Activated naive CD4-positive, alpha-beta T cell treated with Interleukin-2 at 50 U/mL for 16 hours (primary cell): ENCODE results near the gene PMPCA.
A peak's percentile ranks its signal among the peaks of the same experiment; 100 is the strongest.

Experiments
- DNase-seq: peaks from one replicate; pipeline ENCODE4 v3.0.0-alpha.2; 2020

Gene PMPCA

GRCh38 chr9:136437839-136438547 lies 27.5 kb downstream of the PMPCA start:
- DNase-seq: no peak

- peak; percentile 66 for DNase-seq
Measured at GRCh38 chr9:136438548-136439480, 28.4 kb downstream of the PMPCA start.

- peak; percentile 85 for DNase-seq
Measured at GRCh38 chr9:136439481-136440408, 29.3 kb downstream of the PMPCA start, which contains the start of gene INPP5E. INPP5E (minus strand) TSS chr9:136439845; CDS start chr9:136439419, 426 bp downstream.

- no peak for DNase-seq
Measured at GRCh38 chr9:136441191-136441680, 30.8 kb downstream of the PMPCA start.

- DNase-seq: no peak
Measured at GRCh38 chr9:136441681-136442245, 31.3 kb downstream of the PMPCA start.

GRCh38 chr9:136442265-136442664 lies 31.8 kb downstream of the PMPCA start:
- DNase-seq: no peak

- DNase-seq: no peak
Measured at GRCh38 chr9:136443087-136443486, 32.6 kb downstream of the PMPCA start.

- no peak for DNase-seq
Measured at GRCh38 chr9:136443687-136444086, 33.2 kb downstream of the PMPCA start.

GRCh38 chr9:136444102-136444501 lies 33.6 kb downstream of the PMPCA start:
- DNase-seq: no peak

- DNase-seq: no peak
Measured at GRCh38 chr9:136445799-136446198, 35.3 kb downstream of the PMPCA start.

GRCh38 chr9:136447173-136447778 lies 36.8 kb downstream of the PMPCA start:
- DNase-seq: no peak

- no peak for DNase-seq
Measured at GRCh38 chr9:136448655-136449054, 38.2 kb downstream of the PMPCA start.

GRCh38 chr9:136451221-136451877 lies 40.9 kb downstream of the PMPCA start:
- no peak for DNase-seq

GRCh38 chr9:136453326-136453725 lies 42.9 kb downstream of the PMPCA start:
- DNase-seq: no peak

- no peak for DNase-seq
Measured at GRCh38 chr9:136454026-136454796, 43.8 kb downstream of the PMPCA start.

GRCh38 chr9:136455043-136456002 lies 44.9 kb downstream of the PMPCA start:
- DNase-seq: no peak

GRCh38 chr9:136456258-136456657 lies 45.8 kb downstream of the PMPCA start:
- DNase-seq: no peak

- DNase-seq: no peak
Measured at GRCh38 chr9:136457326-136457725, 46.9 kb downstream of the PMPCA start.

- no peak for DNase-seq
Measured at GRCh38 chr9:136459425-136459824, 49.0 kb downstream of the PMPCA start.
